HCT116 (cell line): Measurements from ENCODE around the gene SLC39A13. TPM values are rescaled to one million over a fixed set of nuclear protein-coding genes. Genes with fewer than 3 reads are reported as not detected.

Experiments
- ATAC-seq: fragments of 200-7000 bp; cut with Tn5 transposase; 2 replicates; pipeline ENCODE4 v1.9.1; 2020; ENCODE audit warnings: mild to moderate bottlenecking, moderate library complexity
- BruUV-seq: library from RNA; stranded (reverse); fragments of 400-500 nt; replicated peaks from 2 replicates; lab custom pipeline; 2021; lab: Mats Ljungman, UMichigan
- CTCF ChIA-PET: fragments of 300-600 bp; sonication (Branson Sonifier 250); formaldehyde crosslinking; loops from one replicate; lab custom pipeline; 2021; ENCODE audit warnings: antibody characterized with exemption; lab: Charles Lee
- POLR2A ChIA-PET: fragments of 300-600, 350-600 bp; sonication (Branson Sonifier 250); formaldehyde crosslinking; loops from one replicate; lab custom pipeline; 2021; ENCODE audit warnings: antibody characterized with exemption; lab: Charles Lee
- RAD21 ChIA-PET, 2 experiments: fragments of 300-600 bp; sonication (Branson Sonifier 250); formaldehyde crosslinking; loops; one replicate each; lab custom pipeline; 2023; ENCODE audit warnings: low total read pairs in 2 of 2; ENCODE audit not compliant: uncharacterized antibody in 2 of 2, unreplicated experiment in 2 of 2, low non-redundant PET in 1 of 2; lab: Charles Lee
- DNase-seq: peaks from one replicate; pipeline ENCODE4 v3.0.0-alpha.2; 2010; ENCODE audit warnings: low read depth, low spot score
- H2AFZ ChIP-seq: fragments of 200-600 bp; shearing (Covaris generic), sonication (generic); 2 replicates; pipeline ENCODE4 v1.6.1; 2017; ENCODE audit warnings: low read depth, mixed run types, mixed read lengths, antibody characterized with exemption, low read length; ENCODE audit not compliant: poor library complexity, severe bottlenecking
- H3K27ac ChIP-seq: 2 replicates; pipeline ENCODE4 v1.5.1; 2012; ENCODE audit warnings: low read depth, low read length
- H3K27me3 ChIP-seq: fragments of 200-600 bp; sonication (generic); 2 replicates; pipeline ENCODE4 v1.6.1; 2016; ENCODE audit warnings: mixed run types, low read length, mixed read lengths; ENCODE audit not compliant: insufficient read depth
- H3K36me3 ChIP-seq, 2 experiments: fragments of 200-500 bp in 1 of 2; fragments of 200-600 bp in 1 of 2; sonication (Bioruptor generic) in 1 of 2; sonication (generic) in 1 of 2; 2 replicates each; pipeline versions ENCODE4 v1.5.1 to v1.6.1; 2014 to 2016; ENCODE audit warnings: low read length in 2 of 2, inconsistent platforms in 1 of 2, mixed read lengths in 1 of 2, mixed run types in 1 of 2; ENCODE audit not compliant: insufficient read depth in 2 of 2, control insufficient read depth in 1 of 2
- H3K4me1 ChIP-seq, 2 experiments: fragments of 200-600 bp in 1 of 2; sonication (generic) in 1 of 2; 2 replicates each; pipeline versions ENCODE4 v1.5.1 to v1.6.1; 2012 to 2017; ENCODE audit warnings: low read length in 2 of 2, inconsistent platforms in 1 of 2, mild to moderate bottlenecking in 1 of 2, mixed read lengths in 1 of 2, mixed run types in 1 of 2, moderate library complexity in 1 of 2; ENCODE audit not compliant: insufficient read depth in 2 of 2, control insufficient read depth in 1 of 2
- H3K4me2 ChIP-seq: fragments of 200-600 bp; sonication (generic); 2 replicates; pipeline ENCODE4 v1.6.1; 2017; ENCODE audit warnings: mixed run types, low read length, mixed read lengths
- H3K4me3 ChIP-seq, 2 experiments: fragments of 200-600 bp in 1 of 2; sonication (generic) in 1 of 2; replicated peaks in 1 of 2; 2 replicates each; pipeline ENCODE4 v1.5.1; 2011 to 2016; ENCODE audit warnings: low read length in 2 of 2, control low read depth in 1 of 2, low read depth in 1 of 2, mild to moderate bottlenecking in 1 of 2, mixed read lengths in 1 of 2, mixed run types in 1 of 2
- H3K79me2 ChIP-seq: fragments of 200-600 bp; sonication (generic); 2 replicates; pipeline ENCODE4 v1.6.1; 2017; ENCODE audit warnings: mild to moderate bottlenecking, mixed run types, low read length, moderate library complexity, mixed read lengths; ENCODE audit not compliant: insufficient read depth
- H3K9ac ChIP-seq: fragments of 200-600 bp; sonication (generic); 2 replicates; pipeline ENCODE4 v1.6.1; 2016; ENCODE audit warnings: low read length, mixed read lengths
- H3K9me2 ChIP-seq: fragments of 200-600 bp; sonication (generic), shearing (Covaris generic); 2 replicates; pipeline ENCODE4 v1.6.1; 2017; ENCODE audit warnings: mixed run types, mild to moderate bottlenecking, moderate library complexity; ENCODE audit not compliant: insufficient read depth
- H3K9me3 ChIP-seq, 2 experiments: fragments of 200-500 bp in 1 of 2; fragments of 200-600 bp in 1 of 2; sonication (Bioruptor generic) in 1 of 2; sonication (generic) in 1 of 2; 2 replicates each; pipeline ENCODE4 v1.6.1; 2014 to 2017; ENCODE audit warnings: low read length in 2 of 2, mixed read lengths in 2 of 2, inconsistent platforms in 1 of 2, low read depth in 1 of 2, mild to moderate bottlenecking in 1 of 2, mixed run types in 1 of 2, moderate library complexity in 1 of 2; ENCODE audit not compliant: control insufficient read depth in 1 of 2, insufficient read depth in 1 of 2
- H4K20me1 ChIP-seq: fragments of 200-600 bp; sonication (generic), shearing (Covaris generic); 2 replicates; pipeline ENCODE4 v1.6.1; 2017; ENCODE audit warnings: mixed run types, mild to moderate bottlenecking, moderate library complexity; ENCODE audit not compliant: insufficient read depth
- EGR1 ChIP-seq: IDR thresholded peaks from 2 replicates; pipeline ENCODE4 v1.6.1; 2012; ENCODE audit warnings: low read depth
- POLR2AphosphoS5 ChIP-seq: IDR thresholded peaks from 2 replicates; pipeline ENCODE4 v1.6.1; 2011; ENCODE audit warnings: mild to moderate bottlenecking, low read depth, low read length, moderate library complexity
- SIN3A ChIP-seq: IDR thresholded peaks from 2 replicates; pipeline ENCODE4 v1.6.1; 2012; ENCODE audit warnings: low read depth
- ZFX ChIP-seq: fragments of 450-650 bp; IDR thresholded peaks from 2 replicates; pipeline ENCODE4 v1.6.1; 2017
- intact Hi-C: fragments of 100-400 bp; cut with micrococcal nuclease; formaldehyde crosslinking; loops from 2 replicates; pipeline ENCODE4 v1.10.0; 2022
- total RNA-seq: library from RNA; stranded (reverse); gene quantifications from one replicate; pipeline ENCODE4 v1.2.1, GENCODE V29; 2021; ENCODE audit not compliant: unreplicated experiment
- TF ChIP-seq, protein P1 (sequence below), 3 experiments: fragments of 200-600 bp in 1 of 3; sonication (generic) in 1 of 3; IDR thresholded peaks in 2 of 3; conservative IDR thresholded peaks in 1 of 3; 2 replicates each; pipeline ENCODE4 v1.5.1; 2012 to 2017; ENCODE audit warnings: low read depth in 2 of 3, low read length in 2 of 3, antibody characterized with exemption in 1 of 3, borderline replicate concordance in 1 of 3, control low read depth in 1 of 3, mild to moderate bottlenecking in 1 of 3, mixed read lengths in 1 of 3, mixed run types in 1 of 3, moderate library complexity in 1 of 3; ENCODE audit not compliant: insufficient read depth in 1 of 3

Gene SLC39A13
- total RNA-seq, 1 experiment from 2014 or later, result 23.9 TPM

GRCh38 chr11:47417712-47418111, 9.3 kb downstream of the SLC39A13 start (continued):
- TF ChIP-seq, protein P1, sequence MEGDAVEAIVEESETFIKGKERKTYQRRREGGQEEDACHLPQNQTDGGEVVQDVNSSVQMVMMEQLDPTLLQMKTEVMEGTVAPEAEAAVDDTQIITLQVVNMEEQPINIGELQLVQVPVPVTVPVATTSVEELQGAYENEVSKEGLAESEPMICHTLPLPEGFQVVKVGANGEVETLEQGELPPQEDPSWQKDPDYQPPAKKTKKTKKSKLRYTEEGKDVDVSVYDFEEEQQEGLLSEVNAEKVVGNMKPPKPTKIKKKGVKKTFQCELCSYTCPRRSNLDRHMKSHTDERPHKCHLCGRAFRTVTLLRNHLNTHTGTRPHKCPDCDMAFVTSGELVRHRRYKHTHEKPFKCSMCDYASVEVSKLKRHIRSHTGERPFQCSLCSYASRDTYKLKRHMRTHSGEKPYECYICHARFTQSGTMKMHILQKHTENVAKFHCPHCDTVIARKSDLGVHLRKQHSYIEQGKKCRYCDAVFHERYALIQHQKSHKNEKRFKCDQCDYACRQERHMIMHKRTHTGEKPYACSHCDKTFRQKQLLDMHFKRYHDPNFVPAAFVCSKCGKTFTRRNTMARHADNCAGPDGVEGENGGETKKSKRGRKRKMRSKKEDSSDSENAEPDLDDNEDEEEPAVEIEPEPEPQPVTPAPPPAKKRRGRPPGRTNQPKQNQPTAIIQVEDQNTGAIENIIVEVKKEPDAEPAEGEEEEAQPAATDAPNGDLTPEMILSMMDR (IDR thresholded peaks at IDR 0.05 in 2 of 3, conservative IDR thresholded peaks at IDR 0.05 in 1 of 3; ENCODE audit: borderline replicate concordance in 1 of 3, insufficient read depth in 1 of 3, low read depth in 2 of 3, low read length in 2 of 3), result no peak
- no peak for TF ChIP-seq EGR1

GRCh38 chr11:47418454-47419259, 10.3 kb downstream of the SLC39A13 start:
- H4K20me1 ChIP-seq, result no peaks in the 10 kb centered on the region
- no peak overlapping the region for H3K9ac ChIP-seq
- H3K27ac ChIP-seq, result no peak overlapping the region
- ATAC-seq (no peak), DNase-seq (no peak)
- no TSS peak for BruUV-seq
- peaks cover 27% of the 10 kb centered on the region for H3K79me2 ChIP-seq
- no peaks in the 10 kb centered on the region for H3K9me2 ChIP-seq
- intact Hi-C loops, result no loop called here
- no peak overlapping the region for H2AFZ ChIP-seq
- peaks cover 21 to 38% of the 10 kb centered on the region in 2 experiments for H3K4me1 ChIP-seq
- ChIA-PET RAD21 (no interaction called here), POLR2A (no interaction called here), CTCF (no interaction called here)
- no peak overlapping the region for H3K4me2 ChIP-seq
- no peak overlapping the region for H3K4me3 ChIP-seq
- TF ChIP-seq ZFX (no peak), EGR1 (no peak), POLR2AphosphoS5 (no peak), SIN3A (no peak)
- no peaks in the 10 kb centered on the region for H3K9me3 ChIP-seq
- no peaks in the 10 kb centered on the region for H3K27me3 ChIP-seq
- H3K36me3 ChIP-seq, result peaks cover 21 to 43% of the 10 kb centered on the region in 2 experiments
